ENCODE measurements around the gene HIF3A.

DNA sequence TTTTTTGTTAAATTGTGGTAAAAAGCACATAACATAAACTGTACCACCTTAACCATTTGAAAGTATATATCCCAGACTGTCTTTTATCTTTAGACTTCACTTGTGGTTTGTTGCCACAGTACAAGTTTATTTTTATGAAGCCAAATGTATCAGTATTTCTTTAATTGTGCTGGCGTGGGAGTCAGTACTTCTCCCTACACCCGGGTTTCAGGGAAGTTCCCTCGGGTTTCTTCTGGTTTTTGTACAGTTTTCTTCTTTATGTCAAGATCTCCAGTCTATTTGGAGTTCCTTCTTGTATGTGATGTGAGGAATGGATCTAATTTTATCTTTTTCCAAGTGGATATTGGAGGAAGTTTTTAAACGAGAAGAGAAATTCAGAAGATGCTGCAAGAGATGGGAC is 96.0 kb downstream of the HIF3A start:
- TF ChIP-seq, protein P1, sequence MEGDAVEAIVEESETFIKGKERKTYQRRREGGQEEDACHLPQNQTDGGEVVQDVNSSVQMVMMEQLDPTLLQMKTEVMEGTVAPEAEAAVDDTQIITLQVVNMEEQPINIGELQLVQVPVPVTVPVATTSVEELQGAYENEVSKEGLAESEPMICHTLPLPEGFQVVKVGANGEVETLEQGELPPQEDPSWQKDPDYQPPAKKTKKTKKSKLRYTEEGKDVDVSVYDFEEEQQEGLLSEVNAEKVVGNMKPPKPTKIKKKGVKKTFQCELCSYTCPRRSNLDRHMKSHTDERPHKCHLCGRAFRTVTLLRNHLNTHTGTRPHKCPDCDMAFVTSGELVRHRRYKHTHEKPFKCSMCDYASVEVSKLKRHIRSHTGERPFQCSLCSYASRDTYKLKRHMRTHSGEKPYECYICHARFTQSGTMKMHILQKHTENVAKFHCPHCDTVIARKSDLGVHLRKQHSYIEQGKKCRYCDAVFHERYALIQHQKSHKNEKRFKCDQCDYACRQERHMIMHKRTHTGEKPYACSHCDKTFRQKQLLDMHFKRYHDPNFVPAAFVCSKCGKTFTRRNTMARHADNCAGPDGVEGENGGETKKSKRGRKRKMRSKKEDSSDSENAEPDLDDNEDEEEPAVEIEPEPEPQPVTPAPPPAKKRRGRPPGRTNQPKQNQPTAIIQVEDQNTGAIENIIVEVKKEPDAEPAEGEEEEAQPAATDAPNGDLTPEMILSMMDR (conservative IDR thresholded peaks at IDR 0.05; ENCODE audit: low read length), result no peak
- TF ChIP-seq EZH2phosphoT487 (IDR thresholded peaks at IDR 0.05; ENCODE audit: borderline replicate concordance), result no peak
